ENCODE results near the gene PLXNA4.

The PLXNA4 gene

GRCh38 chr7:132251327-132251659 is 325.0 kb downstream of the PLXNA4 start:
- DNase-seq = no peak

GRCh38 chr7:132250480-132251326 is 325.6 kb downstream of the PLXNA4 start:
- DNase-seq = no peak

- no peak for DNase-seq
Observed at GRCh38 chr7:132249256-132249971, 326.9 kb downstream of the PLXNA4 start.

- DNase-seq = no peak
Observed at GRCh38 chr7:132248841-132249240, 327.4 kb downstream of the PLXNA4 start.

DNA sequence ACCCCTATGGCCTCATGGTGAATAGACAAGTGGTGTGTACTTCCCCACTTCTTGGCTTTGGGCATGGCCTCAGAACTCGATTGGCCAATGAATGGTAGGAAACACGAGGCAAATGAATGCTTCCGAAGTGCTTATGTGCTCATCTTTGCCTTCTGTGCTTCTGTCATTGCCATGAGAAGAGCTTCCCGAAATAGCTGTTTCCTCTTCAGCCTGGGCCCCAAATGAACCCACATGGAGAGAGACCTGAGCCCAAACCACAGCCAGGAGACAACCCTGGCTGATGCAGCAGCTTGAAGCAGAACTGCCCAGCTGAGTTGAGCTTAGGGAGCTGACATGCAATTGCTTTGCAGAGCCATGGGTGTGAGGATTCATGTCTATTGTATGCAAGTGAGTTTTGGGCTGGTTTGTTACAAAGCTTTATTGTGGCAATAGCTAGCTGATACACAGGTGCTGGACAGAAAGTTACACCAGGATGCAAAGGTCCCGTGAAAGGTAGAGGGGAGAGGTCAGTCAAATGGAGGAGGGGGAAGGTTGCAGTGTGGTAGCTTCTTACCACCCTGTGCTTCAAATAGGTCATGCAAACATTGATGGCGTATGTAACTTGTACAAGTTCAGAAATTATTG is 328.2 kb downstream of the PLXNA4 start:
- no peak for DNase-seq

GRCh38 chr7:132246591-132246990 is 329.7 kb downstream of the PLXNA4 start:
- no peak for DNase-seq

- no peak for DNase-seq
Observed at GRCh38 chr7:132245539-132245938, 330.7 kb downstream of the PLXNA4 start.

DNA sequence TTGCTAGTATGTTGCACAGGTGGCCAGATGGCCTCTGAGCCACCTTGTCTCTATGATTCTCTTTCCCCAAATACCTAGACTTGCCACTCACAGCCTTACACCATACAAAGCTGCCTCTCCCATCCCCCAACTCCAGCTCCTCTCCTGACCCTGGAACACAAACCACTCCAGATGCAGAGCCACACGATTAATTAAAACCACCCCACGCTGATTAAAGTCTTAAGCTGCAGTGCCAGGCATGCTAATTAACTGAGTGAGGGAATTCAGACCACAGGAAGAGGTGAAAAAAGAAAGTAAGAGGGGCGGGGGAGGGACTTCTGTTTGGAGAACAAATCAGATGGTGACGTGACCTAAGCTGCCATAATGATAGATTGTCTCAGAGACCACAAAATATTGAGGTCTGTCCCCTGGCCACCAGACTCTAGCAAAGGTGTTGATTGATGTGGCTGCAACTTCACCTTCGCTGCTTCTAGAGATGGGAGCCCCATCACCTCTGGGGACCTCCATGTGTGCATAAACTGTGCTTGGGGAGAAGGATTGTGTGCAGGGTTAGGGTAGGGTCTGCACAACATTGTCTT is 331.3 kb downstream of the PLXNA4 start:
- DNase-seq = no peak

DNA sequence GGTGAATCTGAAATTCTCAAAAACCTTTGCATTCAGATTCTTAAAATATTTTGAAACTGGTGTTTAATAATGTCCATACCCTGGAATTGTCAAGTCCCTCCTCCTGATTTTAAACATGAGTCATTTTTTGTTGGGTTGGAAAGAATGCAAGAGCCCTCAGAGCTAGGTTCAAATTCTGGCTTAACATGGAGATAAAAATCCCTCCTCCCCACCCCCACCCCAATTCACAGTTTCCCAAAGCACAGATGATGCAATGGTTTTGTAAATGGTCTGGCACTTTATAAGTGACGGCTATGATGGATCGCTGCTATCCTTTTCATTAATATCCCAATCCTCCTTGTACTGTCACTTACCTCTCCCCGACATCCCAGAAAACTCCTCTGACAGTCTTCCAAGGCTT is 332.8 kb downstream of the PLXNA4 start:
- DNase-seq = no peak

- no peak for DNase-seq
Observed at GRCh38 chr7:132243051-132243450, 333.2 kb downstream of the PLXNA4 start.

DNA sequence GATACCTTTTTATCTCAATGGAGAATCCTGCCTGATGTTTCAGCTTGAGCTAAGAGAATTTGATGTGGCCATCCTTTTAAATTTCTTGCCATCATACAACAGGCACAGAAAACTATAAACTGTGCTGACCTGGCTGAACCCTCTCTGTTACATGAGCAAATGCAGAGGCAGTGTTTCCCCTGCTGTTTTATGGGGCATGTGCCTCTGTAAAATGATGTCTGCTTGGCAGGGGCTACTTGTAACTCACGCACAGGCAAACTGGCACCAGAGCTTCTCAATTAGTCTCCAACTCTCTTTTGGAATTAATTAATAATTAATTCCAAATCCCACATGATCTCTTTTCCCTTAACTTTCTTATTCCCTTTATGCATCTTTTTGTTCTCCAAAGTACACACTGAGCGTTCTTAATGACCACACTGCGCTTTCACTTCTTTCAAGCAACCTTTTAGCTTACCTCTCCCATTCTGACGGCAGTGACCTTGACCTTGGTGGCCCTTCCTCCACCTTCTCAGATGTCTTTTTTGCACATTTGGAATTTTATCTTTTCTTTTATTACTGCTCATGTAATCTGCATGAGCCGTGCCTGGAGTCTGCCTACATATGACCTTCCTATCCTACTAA is 334.0 kb downstream of the PLXNA4 start:
- no peak for DNase-seq

DNA sequence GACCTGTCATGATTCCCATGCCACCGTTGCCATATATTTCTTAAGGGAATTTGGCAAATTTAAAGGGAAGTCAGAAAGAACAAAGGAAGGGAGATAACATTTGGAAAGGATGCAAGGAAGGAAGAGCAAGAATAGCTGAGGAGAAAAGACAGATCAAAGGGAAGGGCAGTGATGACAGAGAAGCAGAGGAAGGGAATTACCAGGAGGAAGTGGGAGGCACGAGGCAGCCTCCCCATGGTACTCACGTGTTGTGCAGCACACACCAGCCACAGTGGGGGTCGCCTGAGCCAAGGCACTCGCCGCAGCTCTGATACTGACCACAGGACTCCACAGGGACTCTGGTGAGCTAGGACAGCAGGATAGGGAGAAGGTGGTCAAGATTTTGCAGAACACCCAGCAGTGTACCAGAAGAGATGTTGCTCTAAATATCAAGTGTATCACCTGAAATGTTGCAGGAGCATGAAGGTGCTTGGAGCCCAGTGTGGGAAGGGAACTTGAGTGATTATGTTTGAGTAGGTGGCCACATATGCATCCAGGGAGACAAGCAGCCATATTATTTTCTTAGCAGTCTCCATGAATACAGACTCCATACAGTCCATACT is 335.3 kb downstream of the PLXNA4 start:
- peak; percentile 0 for DNase-seq

DNA sequence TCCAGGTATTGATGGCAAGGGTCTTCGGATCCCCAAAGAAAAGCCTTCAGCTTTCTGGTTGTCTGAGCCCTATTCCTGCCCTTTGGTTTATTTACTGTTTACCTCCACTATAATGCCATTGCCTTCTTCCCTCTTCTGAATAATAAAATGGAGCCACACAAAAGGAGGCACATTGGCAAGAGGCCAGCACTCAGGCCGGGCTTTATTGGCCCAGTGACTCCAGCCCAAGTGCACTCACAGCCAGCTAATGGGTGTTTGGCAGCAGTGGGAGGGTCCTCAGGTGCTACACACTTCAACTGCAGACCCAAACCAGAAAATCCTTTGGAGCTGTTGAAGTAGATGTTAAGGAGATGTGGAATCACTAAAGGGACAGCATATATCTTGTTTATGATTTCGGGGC is 336.0 kb downstream of the PLXNA4 start:
- no peak for DNase-seq

DNA sequence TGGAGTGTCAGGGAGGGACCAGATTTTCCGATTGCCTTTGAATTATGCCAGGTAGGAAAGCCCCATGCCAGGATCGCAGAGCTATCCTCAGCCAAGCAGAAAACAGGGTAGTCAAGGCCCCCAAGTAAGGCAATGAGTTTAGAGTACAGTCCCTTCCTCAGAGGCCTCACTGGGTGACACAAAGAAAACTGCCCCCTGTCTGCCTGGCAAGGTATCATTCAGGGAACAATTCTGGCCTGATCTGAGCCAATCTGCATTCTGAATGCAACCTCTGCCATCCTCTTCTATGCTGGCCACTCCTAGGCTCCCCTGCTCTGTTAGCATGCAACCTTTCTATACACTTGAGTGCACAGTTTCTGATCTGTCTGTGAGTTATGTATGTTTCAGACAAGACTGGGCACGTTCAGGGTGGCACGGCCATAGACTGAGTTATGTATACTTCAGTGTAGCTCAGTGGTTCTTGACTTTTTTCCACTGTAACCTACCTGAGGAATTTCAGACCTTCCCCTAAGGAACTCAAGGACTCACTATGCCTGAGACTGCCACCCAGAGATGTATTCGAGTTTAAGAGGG is 336.8 kb downstream of the PLXNA4 start:
- no peak for DNase-seq

- no peak for DNase-seq
Observed at GRCh38 chr7:132234711-132235110, 341.6 kb downstream of the PLXNA4 start.

DNA sequence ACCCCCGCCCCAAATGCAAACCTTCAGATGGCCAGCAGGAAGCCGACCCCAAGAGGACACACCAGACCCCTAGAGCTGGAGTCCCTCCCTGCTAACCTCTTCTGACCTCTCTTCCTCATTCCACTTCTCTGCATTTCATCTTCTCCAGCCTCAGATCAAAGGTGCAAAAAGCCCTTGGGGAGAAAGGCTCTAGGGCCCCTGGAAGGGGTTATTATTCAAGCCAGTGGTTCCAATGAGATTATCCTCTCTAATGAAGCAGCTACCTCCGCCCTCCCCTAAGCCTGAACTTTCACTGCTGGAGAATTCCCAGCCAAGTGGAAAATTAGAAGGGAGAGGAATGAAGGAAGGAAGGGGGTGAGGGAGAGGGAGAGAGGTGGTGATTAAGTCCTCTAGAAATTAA is 343.9 kb downstream of the PLXNA4 start:
- DNase-seq = no peak

DNA sequence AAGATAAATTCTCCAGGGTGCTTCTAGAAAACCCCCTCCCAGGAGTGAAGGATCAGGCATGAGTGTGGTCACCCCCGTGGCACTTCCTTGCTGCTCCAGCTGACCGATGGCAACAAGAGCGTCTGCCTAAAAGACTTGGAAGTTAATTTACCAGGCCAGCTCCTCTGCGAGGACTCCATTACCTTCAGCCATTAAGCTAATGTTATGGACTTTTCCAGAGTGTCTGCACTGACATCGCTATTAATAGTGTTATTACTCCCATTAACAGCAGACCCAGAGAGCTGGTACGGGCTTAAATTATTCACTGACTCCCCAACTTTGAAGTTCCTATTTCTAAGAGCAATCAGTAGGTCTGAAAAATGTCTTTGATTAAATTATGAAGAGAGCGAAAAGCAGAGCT is 345.8 kb downstream of the PLXNA4 start:
- no peak for DNase-seq

- no peak for DNase-seq
Observed at GRCh38 chr7:132228240-132228639, 348.0 kb downstream of the PLXNA4 start.

GRCh38 chr7:132226957-132227290 is 349.3 kb downstream of the PLXNA4 start:
- DNase-seq = no peak

- DNase-seq = no peak
Observed at GRCh38 chr7:132226046-132226956, 350.0 kb downstream of the PLXNA4 start.
